A673 (cell line): ENCODE data around the gene SLC6A2.

ENCODE experiments used
- EZH2 ChIP-seq: fragments of 200-600 bp; sonication (generic); IDR thresholded peaks from 2 replicates; pipeline ENCODE4 v1.6.1; 2017; ENCODE audit warnings: borderline replicate concordance, low read depth, mild to moderate bottlenecking, mixed read lengths, antibody characterized with exemption, low read length; ENCODE audit not compliant: poor library complexity, severe bottlenecking
- TF ChIP-seq, protein P1 (sequence below): fragments of 300-800, 200-600 bp; sonication (generic); conservative IDR thresholded peaks from 2 replicates; pipeline ENCODE4 v1.5.1; 2017; ENCODE audit warnings: low read depth, mild to moderate bottlenecking, antibody characterized with exemption, low read length, moderate library complexity, mixed read lengths

DNA sequence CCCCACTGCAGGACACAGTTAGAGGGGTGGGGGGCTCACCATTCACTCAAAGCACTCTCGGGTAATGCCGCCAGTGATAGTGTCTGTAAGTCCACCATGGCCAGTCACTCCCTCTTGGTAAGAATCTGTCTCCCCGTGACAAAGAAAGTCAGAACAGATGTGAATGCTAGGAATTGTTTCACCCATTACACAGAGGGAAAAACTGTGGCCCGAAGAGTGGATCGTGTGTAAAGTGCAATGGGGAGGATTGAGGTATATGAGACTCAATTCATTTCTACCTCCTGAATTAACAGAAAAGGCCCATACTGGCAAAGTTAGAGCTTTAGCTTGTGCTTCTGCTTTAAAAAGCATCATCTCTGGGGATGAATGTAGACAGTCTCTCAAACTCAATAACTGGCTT, 17.5 kb upstream of the SLC6A2 start:
- TF ChIP-seq, protein P1, sequence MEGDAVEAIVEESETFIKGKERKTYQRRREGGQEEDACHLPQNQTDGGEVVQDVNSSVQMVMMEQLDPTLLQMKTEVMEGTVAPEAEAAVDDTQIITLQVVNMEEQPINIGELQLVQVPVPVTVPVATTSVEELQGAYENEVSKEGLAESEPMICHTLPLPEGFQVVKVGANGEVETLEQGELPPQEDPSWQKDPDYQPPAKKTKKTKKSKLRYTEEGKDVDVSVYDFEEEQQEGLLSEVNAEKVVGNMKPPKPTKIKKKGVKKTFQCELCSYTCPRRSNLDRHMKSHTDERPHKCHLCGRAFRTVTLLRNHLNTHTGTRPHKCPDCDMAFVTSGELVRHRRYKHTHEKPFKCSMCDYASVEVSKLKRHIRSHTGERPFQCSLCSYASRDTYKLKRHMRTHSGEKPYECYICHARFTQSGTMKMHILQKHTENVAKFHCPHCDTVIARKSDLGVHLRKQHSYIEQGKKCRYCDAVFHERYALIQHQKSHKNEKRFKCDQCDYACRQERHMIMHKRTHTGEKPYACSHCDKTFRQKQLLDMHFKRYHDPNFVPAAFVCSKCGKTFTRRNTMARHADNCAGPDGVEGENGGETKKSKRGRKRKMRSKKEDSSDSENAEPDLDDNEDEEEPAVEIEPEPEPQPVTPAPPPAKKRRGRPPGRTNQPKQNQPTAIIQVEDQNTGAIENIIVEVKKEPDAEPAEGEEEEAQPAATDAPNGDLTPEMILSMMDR = no peak
- no peak for TF ChIP-seq EZH2
